Body of pancreas (tissue), 4 donors: Measurements from ENCODE around the gene CRLF1. TPM values are rescaled to one million over a fixed set of nuclear protein-coding genes. Genes with fewer than 3 reads are reported as not detected.

Source experiments
- ATAC-seq: fragments of 150-250 bp; one replicate; pipeline ENCODE4 v1.9.1; 2016
- DNase-seq, 4 donors: peaks; one replicate each; pipeline ENCODE4 v3.0.0-alpha.2; 2019
- H3K27ac ChIP-seq, 4 donors: fragments of 200-600 bp; sonication (generic); 1 replicate in 3 of 4; 2 replicates in 1 of 4; pipeline versions ENCODE4 v1.5.1 to v1.6.1; 2016 to 2019; ENCODE audit warnings: mild to moderate bottlenecking in 1 of 4, mixed read lengths in 1 of 4, moderate library complexity in 1 of 4
- H3K27me3 ChIP-seq, 2 donors: fragments of 200-600 bp; sonication (generic); one replicate each; pipeline ENCODE4 v1.6.0; 2016; ENCODE audit warnings: mild to moderate bottlenecking in 1 of 2
- H3K36me3 ChIP-seq, 2 donors: fragments of 200-600 bp; sonication (generic); replicated peaks in 1 of 2; 2 replicates each; pipeline ENCODE4 v1.5.1; 2016; ENCODE audit warnings: low read depth in 2 of 2; ENCODE audit not compliant: insufficient read depth in 1 of 2
- H3K4me1 ChIP-seq: fragments of 200-600 bp; sonication (generic); one replicate; pipeline ENCODE4 v1.6.0; 2016
- H3K4me3 ChIP-seq, 2 donors: fragments of 200-600 bp; sonication (generic); 1 replicate in 1 of 2; 2 replicates in 1 of 2; pipeline ENCODE4 v1.5.1; 2016 to 2019
- H3K9me3 ChIP-seq, 3 donors: fragments of 200-600 bp; sonication (generic); 1 replicate in 2 of 3; 2 replicates in 1 of 3; pipeline ENCODE4 v1.5.1; 2016
- POLR2A ChIP-seq, 3 donors: fragments of 450-650 bp; IDR thresholded peaks; one replicate each; pipeline ENCODE4 v1.6.1; 2016; ENCODE audit warnings: antibody characterized with exemption in 3 of 3, mild to moderate bottlenecking in 2 of 3
- WGBS, 2 donors: methylation state at CpG; one replicate each; pipeline ENCODE4 v1.1.5; 2017; 5-methylcytosine and 5-hydroxymethylcytosine counted together
- intact Hi-C: fragments of 100-400 bp; cut with DNase I; formaldehyde crosslinking; loops from one replicate; pipeline ENCODE4 v1.15.1; 2023
- total RNA-seq, 2 donors: library from RNA; depleted of rRNA; stranded (reverse); fragments of >200 nt; gene quantifications; one replicate each; pipeline ENCODE4 v1.1.0, GENCODE V29; 2016
- TF ChIP-seq, protein P1 (sequence below), 7 experiments: fragments of 450-650 bp in 4 of 7; fragments of 200-600 bp in 3 of 7; sonication (generic) in 3 of 7; IDR thresholded peaks; one replicate each; pipeline ENCODE4 v1.5.1; 2016 to 2019; ENCODE audit warnings: antibody characterized with exemption in 7 of 7

The CRLF1 gene
- total RNA-seq, 2 donors from 2014 or later: 23.3 to 40.2 TPM

GRCh38 chr19:18649371-18650020 lies 42.9 kb upstream of the CRLF1 start:
- TF ChIP-seq POLR2A (IDR thresholded peaks at IDR 0.05): peak in 1 of 3 donors; percentile 3
- TF ChIP-seq, protein P1, sequence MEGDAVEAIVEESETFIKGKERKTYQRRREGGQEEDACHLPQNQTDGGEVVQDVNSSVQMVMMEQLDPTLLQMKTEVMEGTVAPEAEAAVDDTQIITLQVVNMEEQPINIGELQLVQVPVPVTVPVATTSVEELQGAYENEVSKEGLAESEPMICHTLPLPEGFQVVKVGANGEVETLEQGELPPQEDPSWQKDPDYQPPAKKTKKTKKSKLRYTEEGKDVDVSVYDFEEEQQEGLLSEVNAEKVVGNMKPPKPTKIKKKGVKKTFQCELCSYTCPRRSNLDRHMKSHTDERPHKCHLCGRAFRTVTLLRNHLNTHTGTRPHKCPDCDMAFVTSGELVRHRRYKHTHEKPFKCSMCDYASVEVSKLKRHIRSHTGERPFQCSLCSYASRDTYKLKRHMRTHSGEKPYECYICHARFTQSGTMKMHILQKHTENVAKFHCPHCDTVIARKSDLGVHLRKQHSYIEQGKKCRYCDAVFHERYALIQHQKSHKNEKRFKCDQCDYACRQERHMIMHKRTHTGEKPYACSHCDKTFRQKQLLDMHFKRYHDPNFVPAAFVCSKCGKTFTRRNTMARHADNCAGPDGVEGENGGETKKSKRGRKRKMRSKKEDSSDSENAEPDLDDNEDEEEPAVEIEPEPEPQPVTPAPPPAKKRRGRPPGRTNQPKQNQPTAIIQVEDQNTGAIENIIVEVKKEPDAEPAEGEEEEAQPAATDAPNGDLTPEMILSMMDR (IDR thresholded peaks at IDR 0.05): no peak
- Histone ChIP-seq H3K9me3 (no peaks in the 10 kb centered on the region), H3K36me3 (no peaks in the 10 kb centered on the region), H3K27me3 (no peaks in the 10 kb centered on the region), H3K4me3 (no peak overlapping the region), H3K4me1 (no peaks in the 10 kb centered on the region), H3K27ac (peak overlapping the region; percentile 6 to 59 (median 44))
- 60 to 78% methylated on average over 12 to 22 of the region's 25 CpGs for WGBS, 2 donors
- ATAC-seq (peak; percentile 34), DNase-seq (peak in 2 of 4 donors; percentile 26 to 49)
- intact Hi-C loops: no loop called here

DNA sequence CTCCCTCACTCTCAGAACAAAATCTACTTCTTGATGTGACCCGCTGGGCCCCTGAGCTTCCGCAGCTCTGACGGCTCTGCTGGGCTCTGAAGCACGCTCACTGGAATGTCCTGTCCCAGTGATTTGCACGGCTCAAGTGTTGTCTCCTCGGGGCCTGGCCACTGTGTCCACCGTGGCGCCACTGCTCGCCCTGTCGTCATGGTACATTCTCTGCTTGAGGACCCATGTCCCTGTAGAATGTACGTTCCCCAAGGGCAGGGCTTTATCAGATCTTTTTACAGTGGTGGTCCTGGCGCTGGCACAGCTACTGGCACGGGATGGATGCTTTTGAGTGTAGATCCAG lies 42.3 kb upstream of the CRLF1 start:
- peak overlapping the region; percentile 6 to 59 (median 44) for H3K27ac ChIP-seq
- peak in 1 of 4 donors; percentile 22 for DNase-seq
- 79 to 96% methylated on average over 9 to 13 of the region's 13 CpGs for WGBS, 2 donors
- no peaks in the 10 kb centered on the region for H3K4me1 ChIP-seq
- intact Hi-C loops: no loop called here
- no peaks in the 10 kb centered on the region for H3K27me3 ChIP-seq
- no peak for TF ChIP-seq POLR2A (IDR thresholded peaks at IDR 0.05)
- TF ChIP-seq, protein P1 (IDR thresholded peaks at IDR 0.05): no peak
- no peak for ATAC-seq
- no peaks in the 10 kb centered on the region for H3K9me3 ChIP-seq
- H3K4me3 ChIP-seq: no peak overlapping the region
- no peaks in the 10 kb centered on the region for H3K36me3 ChIP-seq

DNA sequence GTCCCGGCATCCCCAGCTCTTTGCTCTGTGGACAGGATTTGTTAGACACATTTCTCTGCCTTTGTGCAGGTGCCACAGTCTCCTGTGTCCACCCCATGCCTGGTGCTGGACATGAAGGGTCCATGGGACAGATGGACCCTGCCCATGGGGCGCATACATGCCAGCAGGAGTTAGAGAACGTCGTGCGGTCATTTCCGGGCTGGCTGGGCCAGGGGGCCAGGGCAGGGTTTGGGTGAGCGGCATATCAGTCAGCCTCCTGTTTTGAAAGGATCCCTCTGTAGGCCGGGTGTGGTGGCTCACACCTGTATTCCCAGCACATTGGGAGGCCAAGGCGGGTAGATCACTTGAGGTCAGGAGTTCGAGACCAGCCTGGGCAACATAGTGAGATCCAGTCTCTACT lies 41.2 kb upstream of the CRLF1 start:
- no peaks in the 10 kb centered on the region for H3K36me3 ChIP-seq
- 96 to 100% methylated on average over 6 to 10 of the region's 10 CpGs for WGBS, 2 donors
- H3K4me3 ChIP-seq: no peak overlapping the region
- ATAC-seq (no peak), DNase-seq (no peak)
- intact Hi-C loops: no loop called here
- no peak overlapping the region for H3K27ac ChIP-seq
- no peaks in the 10 kb centered on the region for H3K4me1 ChIP-seq
- H3K27me3 ChIP-seq: no peaks in the 10 kb centered on the region
- TF ChIP-seq, protein P1 (IDR thresholded peaks at IDR 0.05): no peak
- no peak for TF ChIP-seq POLR2A (IDR thresholded peaks at IDR 0.05)
- H3K9me3 ChIP-seq: no peaks in the 10 kb centered on the region

DNA sequence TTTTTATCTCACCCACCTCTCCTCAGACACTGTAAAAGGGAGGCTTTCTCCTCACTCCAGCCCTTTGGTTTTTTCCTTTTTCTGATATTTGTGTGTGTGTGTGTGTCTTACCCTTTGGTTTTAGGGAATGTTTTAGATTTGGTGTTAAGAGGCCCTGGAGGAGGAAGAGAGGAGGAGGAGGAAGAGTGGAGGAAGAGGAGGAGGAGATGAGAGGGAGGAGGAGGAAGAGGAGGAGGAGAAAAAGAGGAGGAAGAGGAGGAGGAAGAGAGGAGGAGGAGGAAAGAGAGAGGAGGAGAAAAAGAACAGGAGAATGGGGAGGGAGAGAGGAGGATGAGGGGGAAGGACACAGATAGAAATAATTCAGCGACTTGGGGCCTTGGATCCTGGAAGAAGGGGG lies 40.8 kb upstream of the CRLF1 start:
- TF ChIP-seq POLR2A (IDR thresholded peaks at IDR 0.05): no peak
- TF ChIP-seq, protein P1 (IDR thresholded peaks at IDR 0.05): no peak
- no peak for DNase-seq
- Histone ChIP-seq H3K27me3 (no peaks in the 10 kb centered on the region), H3K27ac (no peak overlapping the region), H3K4me1 (no peaks in the 10 kb centered on the region), H3K4me3 (no peak overlapping the region), H3K36me3 (no peaks in the 10 kb centered on the region), H3K9me3 (no peaks in the 10 kb centered on the region)
- intact Hi-C loops: no loop called here
- 84 to 100% methylated on average over 1 of the region's 1 CpG for WGBS, 2 donors
- ATAC-seq: no peak
